Stimulated activated naive CD4-positive, alpha-beta T cell treated with Interleukin-2 at 50 U/mL for 16 hours (primary cell): ENCODE measurements around the gene RPS2.
A peak's percentile ranks its signal among the peaks of the same experiment; 100 is the strongest.
"Not testable (repeated sequence)": the region's sequence is repeated elsewhere in the genome, so short reads cannot be mapped to it uniquely, and the experiment has no call there.

Source experiments
- DNase-seq: peaks from one replicate; lab custom pipeline; 2025; lab: John Stamatoyannopoulos, UW

The RPS2 gene

GRCh38 chr16:1962161-1963153, 2.2 kb downstream of the RPS2 start:
- DNase-seq, result not testable (repeated sequence)

- peak; percentile 25 for DNase-seq
Measured at GRCh38 chr16:1961651-1962067, 3.0 kb downstream of the RPS2 start.

- DNase-seq, result peak; percentile 40
Measured at GRCh38 chr16:1960665-1961630, 3.7 kb downstream of the RPS2 start.

GRCh38 chr16:1959269-1960039, 5.2 kb downstream of the RPS2 start, which contains the start of gene NDUFB10:
TSS of gene NDUFB10 (plus strand) at chr16:1959538. CDS start at chr16:1959625, 87 bp downstream.
- peak; percentile 87 for DNase-seq

GRCh38 chr16:1958715-1959268, 5.8 kb downstream of the RPS2 start:
- DNase-seq, result no peak

- DNase-seq, result not testable (repeated sequence)
Measured at GRCh38 chr16:1958143-1958491, 6.5 kb downstream of the RPS2 start.

- not testable (repeated sequence) for DNase-seq
Measured at GRCh38 chr16:1957434-1958142, 7.0 kb downstream of the RPS2 start.

- no peak for DNase-seq
Measured at GRCh38 chr16:1953734-1954133, 10.9 kb downstream of the RPS2 start.

- DNase-seq, result no peak
Measured at GRCh38 chr16:1950559-1950958, 14.1 kb downstream of the RPS2 start.

- no peak for DNase-seq
Measured at GRCh38 chr16:1950047-1950446, 14.6 kb downstream of the RPS2 start.

- DNase-seq, result no peak
Measured at GRCh38 chr16:1949507-1949906, 15.1 kb downstream of the RPS2 start.

- no peak for DNase-seq
Measured at GRCh38 chr16:1947369-1947670, 17.3 kb downstream of the RPS2 start.

GRCh38 chr16:1946495-1947368, 17.9 kb downstream of the RPS2 start:
- no peak for DNase-seq

- no peak for DNase-seq
Measured at GRCh38 chr16:1945559-1946391, 18.9 kb downstream of the RPS2 start.

GRCh38 chr16:1944612-1945199, 19.9 kb downstream of the RPS2 start:
- no peak for DNase-seq

GRCh38 chr16:1942810-1943726, 21.6 kb downstream of the RPS2 start, which contains the start of gene MSRB1:
TSS of gene MSRB1 (minus strand) at chr16:1943199. CDS start at chr16:1943156, 43 bp downstream.
- DNase-seq, result peak; percentile 99
